Measurements from ENCODE around the gene MRPL36.

MRPL36 gene

GRCh38 chr5:1749346-1750124, 50.1 kb downstream of the MRPL36 start:
- no peak for DNase-seq (ENCODE audit: low spot score)

DNA sequence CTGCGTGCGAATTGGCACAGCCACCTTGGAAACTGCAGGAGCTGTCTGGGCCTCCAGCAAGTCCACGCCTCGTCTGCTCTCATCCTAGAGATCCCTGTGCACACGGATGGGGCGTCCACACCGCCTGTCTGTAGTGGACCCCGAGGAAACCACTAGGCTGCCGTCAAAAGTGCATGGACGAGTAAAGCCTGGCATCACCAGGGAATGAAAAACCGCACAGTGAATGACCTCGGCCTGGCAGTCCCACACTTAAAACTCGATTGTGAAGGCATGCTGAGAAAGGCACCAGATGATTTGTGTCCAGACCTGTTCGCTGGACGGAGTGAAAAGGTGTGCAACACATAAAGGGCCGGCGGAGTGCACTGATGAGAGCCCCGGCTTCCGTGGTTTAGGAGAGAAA, 50.8 kb downstream of the MRPL36 start:
- DNase-seq (ENCODE audit: low spot score) = no peak

Data from iPS-NIHi11 (cell line).